LNCAP (cell line): ENCODE results near the gene MRGPRX2.

ENCODE experiments used
- CTCF ChIP-seq: fragments of 450-650 bp; IDR thresholded peaks from 2 replicates; pipeline ENCODE4 v1.5.1; 2017; ENCODE audit warnings: mild to moderate bottlenecking

The MRGPRX2 gene

GRCh38 chr11:19050281-19050680 is 10.2 kb downstream of the MRGPRX2 start:
- TF ChIP-seq CTCF, result no peak

- no peak for TF ChIP-seq CTCF
Measured at GRCh38 chr11:19049351-19049750, 11.2 kb downstream of the MRGPRX2 start.

GRCh38 chr11:19040051-19040450 is 20.5 kb downstream of the MRGPRX2 start:
- no peak for TF ChIP-seq CTCF

GRCh38 chr11:19039409-19039808 is 21.1 kb downstream of the MRGPRX2 start:
- no peak for TF ChIP-seq CTCF

GRCh38 chr11:19032990-19033389 is 27.5 kb downstream of the MRGPRX2 start:
- no peak for TF ChIP-seq CTCF

- TF ChIP-seq CTCF, result no peak
Measured at GRCh38 chr11:19027829-19028595, 32.5 kb downstream of the MRGPRX2 start.

GRCh38 chr11:19026862-19027261 is 33.7 kb downstream of the MRGPRX2 start:
- TF ChIP-seq CTCF, result no peak
